ENCODE data around the gene MTHFD2L. TPM values are rescaled to one million over a fixed set of nuclear protein-coding genes. Genes with fewer than 3 reads are reported as not detected.

MTHFD2L gene
- total and polyA plus RNA-seq, 9 of the 15 experiments (the other 6 are each of a cell fraction or from before 2014, with no cell fraction given): 10.0 to 39.0 (median 26.0) TPM

GRCh38 chr4:74330295-74330750, 172.4 kb downstream of the MTHFD2L start (continued):
- TF ChIP-seq HNRNPLL (IDR thresholded peaks at IDR 0.05; ENCODE audit: low read depth, low read length, poor library complexity, severe bottlenecking) (peak; percentile 50), ZNF175 (CRISPR knock-in tag; IDR thresholded peaks at IDR 0.05; ENCODE audit: low read depth) (no peak), CEBPB (tag; IDR thresholded peaks at IDR 0.05) (peak; percentile 77), NFXL1 (CRISPR knock-in tag; IDR thresholded peaks at IDR 0.05) (no peak), HOMEZ (CRISPR knock-in tag; IDR thresholded peaks at IDR 0.05) (no peak), CEBPG (CRISPR knock-in tag; IDR thresholded peaks at IDR 0.05) (peak; percentile 88), CEBPG (tag; conservative IDR thresholded peaks at IDR 0.05 in 1 of 2, IDR thresholded peaks at IDR 0.05 in 1 of 2) (peak; percentile 34 to 75; a peak in 3 of 4 replicates), RBM34 (IDR thresholded peaks at IDR 0.05; ENCODE audit: borderline replicate concordance, insufficient read depth, low read length) (no peak), ARID3B (CRISPR knock-in tag; IDR thresholded peaks at IDR 0.05; ENCODE audit: borderline replicate concordance) (no peak), KLF1 (tag; IDR thresholded peaks at IDR 0.05) (no peak), NR2C2 (CRISPR knock-in tag; IDR thresholded peaks at IDR 0.05) (no peak), NR2C2 (tag; IDR thresholded peaks at IDR 0.05) (0 out of 2 replicates have a peak, but pooled peaks have one; percentile 20), CBX1 (IDR thresholded peaks at IDR 0.05; ENCODE audit: low read depth) (0 out of 2 replicates have a peak, but pooled peaks have one; percentile 34), RBM25 (IDR thresholded peaks at IDR 0.05; ENCODE audit: low read depth, low read length, severe bottlenecking) (peak; percentile 77), ZNF311 (CRISPR knock-in tag; IDR thresholded peaks at IDR 0.05) (no peak), YBX1 (IDR thresholded peaks at IDR 0.05) (no peak), RAD21 (CRISPR knock-in tag; conservative IDR thresholded peaks at IDR 0.05 in 1 of 2, IDR thresholded peaks at IDR 0.05 in 1 of 2) (no peak), BRF1 (IDR thresholded peaks at IDR 0.05; ENCODE audit: borderline replicate concordance, extremely low read depth, insufficient read length) (no peak), FOXA1 (IDR thresholded peaks at IDR 0.05; ENCODE audit: borderline replicate concordance) (no peak), SREBF2 (CRISPR knock-in tag; IDR thresholded peaks at IDR 0.05) (no peak), HDGF (IDR thresholded peaks at IDR 0.05) (no peak), STAT5A (IDR thresholded peaks at IDR 0.05; ENCODE audit: borderline replicate concordance, low read length) (0 out of 2 replicates have a peak, but pooled peaks have one; percentile 17), ADNP (tag; IDR thresholded peaks at IDR 0.05) (peak; percentile 91), SMC3 (conservative IDR thresholded peaks at IDR 0.05; ENCODE audit: insufficient read depth, low read depth, low read length) (no peak), ZNF79 (CRISPR knock-in tag; IDR thresholded peaks at IDR 0.05; ENCODE audit: low read depth) (no peak), ZNF134 (CRISPR knock-in tag; conservative IDR thresholded peaks at IDR 0.05) (no peak), ESRRB (CRISPR knock-in tag; IDR thresholded peaks at IDR 0.05; ENCODE audit: borderline replicate concordance) (no peak), GATAD2A (IDR thresholded peaks at IDR 0.05) (no peak), RBFOX2 (IDR thresholded peaks at IDR 0.05; ENCODE audit: low read depth, low read length) (peak; percentile 66)

Data from K562 (cell line).